Ishikawa (cell line): ENCODE results near the gene ZBTB38.

ENCODE experiments used
- REST ChIP-seq: IDR thresholded peaks from 2 replicates; pipeline ENCODE4 v1.6.1; 2012; ENCODE audit warnings: low read depth, mild to moderate bottlenecking
- YY1 ChIP-seq: IDR thresholded peaks from 2 replicates; pipeline ENCODE4 v1.6.1; 2012; ENCODE audit warnings: low read depth

GRCh38 chr3:141401095-141401494 is 32.8 kb downstream of the ZBTB38 start:
- TF ChIP-seq YY1 (no peak), REST (no peak)
